HG02759 (cell line): ENCODE results near the gene MGAT4C.
"Not testable (repeated sequence)": the region's sequence is repeated elsewhere in the genome, so short reads cannot be mapped to it uniquely, and the experiment has no call there.

ENCODE experiments used
- ATAC-seq: cut with Tn5 transposase; IDR thresholded peaks from one replicate; pipeline ENCODE4 v1.9.1; 2021; ENCODE audit warnings: mild to moderate bottlenecking, moderate library complexity; ENCODE audit not compliant: unreplicated experiment

MGAT4C gene

GRCh38 chr12:86138770-86139169 lies 117.4 kb downstream of the MGAT4C start:
- ATAC-seq, result no peak

GRCh38 chr12:86137936-86138335 lies 118.3 kb downstream of the MGAT4C start:
- no peak for ATAC-seq

- ATAC-seq, result no peak
Observed at GRCh38 chr12:86134561-86134960, 121.6 kb downstream of the MGAT4C start.

- not testable (repeated sequence) for ATAC-seq
Observed at GRCh38 chr12:86126900-86127299, 129.3 kb downstream of the MGAT4C start.

- no peak for ATAC-seq
Observed at GRCh38 chr12:86122846-86123468, 133.2 kb downstream of the MGAT4C start.

- ATAC-seq, result no peak
Observed at GRCh38 chr12:86118161-86118560, 138.0 kb downstream of the MGAT4C start.

GRCh38 chr12:86117711-86118110 lies 138.5 kb downstream of the MGAT4C start:
- no peak for ATAC-seq

GRCh38 chr12:86104087-86104486 lies 152.1 kb downstream of the MGAT4C start:
- no peak for ATAC-seq

GRCh38 chr12:86097161-86097560 lies 159.0 kb downstream of the MGAT4C start:
- ATAC-seq, result no peak

- ATAC-seq, result no peak
Observed at GRCh38 chr12:86091681-86092080, 164.5 kb downstream of the MGAT4C start.

GRCh38 chr12:86081843-86082242 lies 174.3 kb downstream of the MGAT4C start:
- ATAC-seq, result no peak

GRCh38 chr12:86059052-86059451 lies 197.1 kb downstream of the MGAT4C start:
- ATAC-seq, result not testable (repeated sequence)

- ATAC-seq, result no peak
Observed at GRCh38 chr12:86057092-86057845, 198.9 kb downstream of the MGAT4C start.

- ATAC-seq, result no peak
Observed at GRCh38 chr12:86052921-86053320, 203.3 kb downstream of the MGAT4C start.

GRCh38 chr12:86050010-86050409 lies 206.2 kb downstream of the MGAT4C start:
- no peak for ATAC-seq

- ATAC-seq, result no peak
Observed at GRCh38 chr12:86044396-86044795, 211.8 kb downstream of the MGAT4C start.

- no peak for ATAC-seq
Observed at GRCh38 chr12:86042062-86042461, 214.1 kb downstream of the MGAT4C start.

GRCh38 chr12:86018361-86018760 lies 237.8 kb downstream of the MGAT4C start:
- no peak for ATAC-seq

GRCh38 chr12:86015026-86015425 lies 241.2 kb downstream of the MGAT4C start:
- no peak for ATAC-seq

- no peak for ATAC-seq
Observed at GRCh38 chr12:86006727-86007126, 249.5 kb downstream of the MGAT4C start.

- no peak for ATAC-seq
Observed at GRCh38 chr12:85998074-85998473, 258.1 kb downstream of the MGAT4C start.

- ATAC-seq, result no peak
Observed at GRCh38 chr12:85996280-85996679, 259.9 kb downstream of the MGAT4C start.

- ATAC-seq, result no peak
Observed at GRCh38 chr12:85993746-85994145, 262.4 kb downstream of the MGAT4C start.
